Heart left ventricle (tissue), 16 donors: ENCODE results near the gene CREB3L1. TPM values are rescaled to one million over a fixed set of nuclear protein-coding genes. Genes with fewer than 3 reads are reported as not detected.

Experiments used
- ATAC-seq, 4 donors: fragments of 200-7000 bp; cut with Tn5 transposase; one replicate each; pipeline ENCODE4 v1.9.1; 2020 to 2022; ENCODE audit warnings: moderate library complexity in 4 of 4, mild to moderate bottlenecking in 3 of 4, moderate number of reproducible peaks in 1 of 4
- DNase-seq, 5 donors: peaks; one replicate each; pipeline ENCODE4 v3.0.0-alpha.2; 2020
- H3K27ac ChIP-seq, 12 donors: fragments of 200-600 bp; sonication (generic) in 4 of 12; one replicate each; pipeline versions ENCODE4 v1.5.0 to v1.8.0; 2016 to 2022; ENCODE audit warnings: mild to moderate bottlenecking in 2 of 12
- H3K27me3 ChIP-seq, 9 donors: fragments of 200-600 bp; sonication (generic) in 2 of 9; one replicate each; pipeline versions ENCODE4 v1.5.1 to v1.8.0; 2016 to 2022; ENCODE audit warnings: mild to moderate bottlenecking in 3 of 9
- H3K36me3 ChIP-seq, 9 donors: fragments of 200-600 bp; sonication (generic) in 2 of 9; one replicate each; pipeline versions ENCODE4 v1.5.0 to v1.8.0; 2018 to 2022; ENCODE audit warnings: mild to moderate bottlenecking in 2 of 9
- H3K4me1 ChIP-seq, 12 donors: fragments of 200-600 bp; sonication (generic) in 4 of 12; one replicate each; pipeline versions ENCODE4 v1.5.0 to v1.8.0; 2016 to 2022; ENCODE audit warnings: mild to moderate bottlenecking in 3 of 12
- H3K4me3 ChIP-seq, 12 donors: fragments of 200-600 bp; sonication (generic) in 4 of 12; one replicate each; pipeline versions ENCODE4 v1.5.0 to v1.8.0; 2017 to 2022; ENCODE audit warnings: mild to moderate bottlenecking in 9 of 12, moderate library complexity in 4 of 12
- H3K9me3 ChIP-seq, 12 donors: fragments of 200-600 bp; sonication (generic) in 4 of 12; one replicate each; pipeline versions ENCODE4 v1.5.0 to v1.8.0; 2016 to 2022; ENCODE audit warnings: mild to moderate bottlenecking in 1 of 12
- POLR2A ChIP-seq, 2 donors: fragments of 450-650 bp; IDR thresholded peaks; one replicate each; pipeline ENCODE4 v1.6.1; 2017; ENCODE audit warnings: antibody characterized with exemption in 2 of 2, mild to moderate bottlenecking in 2 of 2, moderate library complexity in 2 of 2
- WGBS, 4 donors: extraction: QIAGEN DNeasy Blood & Tissue Kit in 2 of 4; methylation state at CpG; one replicate each; pipeline versions ENCODE4 v1.1.5 to v1.1.7; 2013 to 2018; 5-methylcytosine and 5-hydroxymethylcytosine counted together
- intact Hi-C, 10 donors: fragments of 100-400 bp; cut with DNase I; formaldehyde crosslinking; loops; one replicate each; pipeline versions ENCODE4 v1.11.1 to v1.14.2; 2022
- polyA plus RNA-seq, 2 donors: library from polyadenylated mRNA; stranded (reverse); fragments of 200-250 nt; gene quantifications; one replicate each; pipeline ENCODE4 v1.2.3, GENCODE V29; 2013
- total RNA-seq, 9 donors: library from RNA; depleted of rRNA in 2 of 9; stranded (reverse); fragments of >200 nt in 2 of 9; fragmentation: NEBNext Ultra II Directional in 3 of 9; extraction: Animal tissue kit (Norgen Biotek cat#: 25700) in 3 of 9; gene quantifications; one replicate each; pipeline versions ENCODE4 v1.1.0 to v1.2.4, GENCODE V29; 2016 to 2023
- TF ChIP-seq, protein P1 (sequence below), 12 donors: fragments of 200-600 bp; sonication (generic) in 4 of 12; IDR thresholded peaks; one replicate each; pipeline versions ENCODE4 v1.5.0 to v1.8.0; 2018 to 2022; ENCODE audit warnings: antibody characterized with exemption in 12 of 12, mild to moderate bottlenecking in 5 of 12
- donor health status: ischemic (EF 13 %, LVEDD 7.1; RV severe dilation, severe dysfunction).
- donor health status: healthy with polysubstance abuse.
- donor health status: DM: no; HTN: yes; CAD: no.
- donor health status: DM: no; HTN: no; CAD: no.
- donor health status: ischemic (EF 25% LVEDD 6.9; RV normal size, moderate dysfunction).
- donor health status: ischemic (EF 25% LVEDD 5.7; RV mildly dilated, moderate dysfunction).
- donor health status: healthy.
- donor health status: DM: yes; HTN: yes; CAD: no.
- donor health status: ischemic (EF 35%, LVEDD 5.7; RV mildly dilated, moderate dysfunction).
- donor health status: nonischemic (EF 11% LVEDD 7.7; RV severe dilation, severe dysfunction).
- donor health status: DM: yes; HTN: yes; CAD: no.
- donor health status: PGD.
- donor health status: ischemic (EF 29% LVEDD 5.4; RV normal size, mild dysfunction).
- donor health status: nonischemic (EF 23%, LVEDD 6.1; RV moderate dilation, normal function).

Gene CREB3L1
- total and polyA plus RNA-seq, 11 donors, result 7.4 to 31.9 (median 23.3) TPM

DNA sequence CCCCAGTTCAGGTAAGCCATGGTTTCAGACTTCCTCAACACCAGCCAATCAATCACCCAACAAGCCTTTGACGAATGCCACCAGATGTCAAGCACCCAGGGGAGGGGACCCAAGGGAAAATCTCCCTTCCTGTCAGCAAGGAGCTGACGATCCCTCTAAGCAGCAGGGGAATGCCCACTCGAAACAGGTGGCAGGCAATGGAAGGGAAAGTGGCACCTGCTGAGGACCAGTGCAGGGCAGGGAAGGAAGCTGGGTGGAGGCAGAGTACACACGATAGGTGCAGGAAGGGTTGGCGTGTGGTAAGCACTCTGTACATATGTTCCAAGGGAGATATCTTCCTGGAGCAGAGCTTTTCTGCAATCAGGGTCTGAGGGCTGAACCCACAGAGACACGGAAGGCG is 11.7 kb upstream of the CREB3L1 start:
- no peak overlapping the region for H3K27ac ChIP-seq
- H3K36me3 ChIP-seq, result no peaks in the 10 kb centered on the region
- no peak for TF ChIP-seq POLR2A (IDR thresholded peaks at IDR 0.05)
- TF ChIP-seq, protein P1, sequence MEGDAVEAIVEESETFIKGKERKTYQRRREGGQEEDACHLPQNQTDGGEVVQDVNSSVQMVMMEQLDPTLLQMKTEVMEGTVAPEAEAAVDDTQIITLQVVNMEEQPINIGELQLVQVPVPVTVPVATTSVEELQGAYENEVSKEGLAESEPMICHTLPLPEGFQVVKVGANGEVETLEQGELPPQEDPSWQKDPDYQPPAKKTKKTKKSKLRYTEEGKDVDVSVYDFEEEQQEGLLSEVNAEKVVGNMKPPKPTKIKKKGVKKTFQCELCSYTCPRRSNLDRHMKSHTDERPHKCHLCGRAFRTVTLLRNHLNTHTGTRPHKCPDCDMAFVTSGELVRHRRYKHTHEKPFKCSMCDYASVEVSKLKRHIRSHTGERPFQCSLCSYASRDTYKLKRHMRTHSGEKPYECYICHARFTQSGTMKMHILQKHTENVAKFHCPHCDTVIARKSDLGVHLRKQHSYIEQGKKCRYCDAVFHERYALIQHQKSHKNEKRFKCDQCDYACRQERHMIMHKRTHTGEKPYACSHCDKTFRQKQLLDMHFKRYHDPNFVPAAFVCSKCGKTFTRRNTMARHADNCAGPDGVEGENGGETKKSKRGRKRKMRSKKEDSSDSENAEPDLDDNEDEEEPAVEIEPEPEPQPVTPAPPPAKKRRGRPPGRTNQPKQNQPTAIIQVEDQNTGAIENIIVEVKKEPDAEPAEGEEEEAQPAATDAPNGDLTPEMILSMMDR (IDR thresholded peaks at IDR 0.05), result no peak
- H3K4me3 ChIP-seq, result no peak overlapping the region
- DNase-seq (no peak), ATAC-seq (no peak)
- H3K4me1 ChIP-seq, result peaks cover 0 to 34% (median 3%) of the 10 kb centered on the region in 12 donors
- 68 to 74% (median 73%) methylated on average over 7 of the region's 7 CpGs for WGBS, 4 donors
- intact Hi-C loops, result no loop called here
- H3K9me3 ChIP-seq, result no peaks in the 10 kb centered on the region
- no peaks in the 10 kb centered on the region for H3K27me3 ChIP-seq

DNA sequence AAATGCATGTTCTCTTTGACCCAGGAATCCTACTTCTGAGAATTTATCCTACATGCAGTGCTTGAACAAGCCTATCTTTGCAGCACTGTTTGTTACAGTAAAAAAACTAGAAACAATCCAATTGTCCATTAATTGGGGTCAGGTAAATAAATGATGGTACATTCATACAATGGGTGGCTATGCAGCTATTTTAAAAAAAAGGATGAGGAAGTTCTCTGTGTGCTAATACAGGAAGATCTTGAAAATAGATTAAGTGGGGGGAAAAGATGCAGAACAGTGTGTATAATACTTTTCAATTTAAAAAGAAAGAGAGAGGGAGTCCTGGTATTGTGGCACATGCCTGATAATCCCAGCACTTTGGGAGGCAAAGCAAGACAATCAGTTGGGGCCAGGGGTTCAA is 9.5 kb upstream of the CREB3L1 start:
- H3K36me3 ChIP-seq, result no peaks in the 10 kb centered on the region
- H3K4me1 ChIP-seq, result peaks cover 0 to 47% (median 15%) of the 10 kb centered on the region in 12 donors
- ATAC-seq, result peak in 3 of 4 donors; percentile 29 to 56 (median 52)
- H3K9me3 ChIP-seq, result no peaks in the 10 kb centered on the region
- intact Hi-C loops, result no loop called here
- no peak overlapping the region for H3K4me3 ChIP-seq
- DNase-seq, result no peak
- TF ChIP-seq, protein P1 (IDR thresholded peaks at IDR 0.05), result no peak
- no peak for TF ChIP-seq POLR2A (IDR thresholded peaks at IDR 0.05)
- H3K27ac ChIP-seq, result peak overlapping the region in 8 of 12 donors; percentile 24 to 76 (median 50)
- H3K27me3 ChIP-seq, result no peaks in the 10 kb centered on the region

DNA sequence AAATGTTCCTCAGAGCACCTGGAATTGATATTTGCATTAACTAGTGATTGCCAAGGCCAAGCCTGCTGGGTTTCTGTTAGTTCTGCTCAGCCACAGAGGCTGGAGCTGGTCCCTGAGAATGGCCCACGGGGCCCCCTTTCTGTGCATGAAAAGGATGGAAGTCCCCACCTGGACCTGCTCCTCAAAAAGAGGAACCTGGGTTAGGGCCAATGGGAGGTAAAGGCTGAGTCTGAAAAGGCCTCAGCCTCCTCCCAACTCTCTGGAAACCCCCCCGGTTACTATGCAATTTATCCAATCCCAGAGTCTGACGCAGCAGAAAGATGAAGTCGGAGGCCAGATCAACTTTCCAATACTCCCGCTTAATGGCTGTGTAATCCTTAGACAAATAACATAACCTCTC is 6.8 kb upstream of the CREB3L1 start:
- no peaks in the 10 kb centered on the region for H3K36me3 ChIP-seq
- H3K27ac ChIP-seq, result no peak overlapping the region
- 89 to 92% (median 91%) methylated on average over 4 to 5 of the region's 5 CpGs for WGBS, 4 donors
- ATAC-seq (no peak), DNase-seq (no peak)
- H3K4me1 ChIP-seq, result peaks cover 9 to 70% (median 34%) of the 10 kb centered on the region in 12 donors
- intact Hi-C loops, result no loop called here
- H3K4me3 ChIP-seq, result no peak overlapping the region
- no peaks in the 10 kb centered on the region for H3K27me3 ChIP-seq
- no peak for TF ChIP-seq POLR2A (IDR thresholded peaks at IDR 0.05)
- TF ChIP-seq, protein P1 (IDR thresholded peaks at IDR 0.05), result no peak
- H3K9me3 ChIP-seq, result no peaks in the 10 kb centered on the region

DNA sequence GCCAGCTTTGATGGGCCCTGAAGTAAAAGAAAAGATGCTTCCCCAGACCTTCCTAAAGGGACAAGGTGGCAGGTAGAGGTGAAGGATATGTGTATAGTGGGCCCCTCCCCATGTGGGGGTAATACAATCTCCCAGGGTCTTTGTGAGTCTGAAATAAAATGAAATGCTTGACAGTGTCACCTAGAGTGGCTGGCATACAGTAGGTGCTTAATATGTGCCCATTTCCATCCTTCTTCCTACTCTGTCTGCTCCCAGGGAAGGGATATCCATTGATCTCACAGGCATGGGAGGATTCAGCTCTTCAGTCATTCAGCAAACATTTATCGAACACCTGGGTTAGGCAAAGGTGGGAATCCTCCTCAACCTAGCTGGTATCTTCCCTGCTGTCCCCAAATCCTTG is 6.1 kb upstream of the CREB3L1 start:
- 90 to 100% (median 98%) methylated on average over 1 of the region's 1 CpG for WGBS, 4 donors
- intact Hi-C loops, result no loop called here
- H3K4me1 ChIP-seq, result peaks cover 9 to 71% (median 40%) of the 10 kb centered on the region in 12 donors
- peak overlapping the region in 6 of 12 donors; percentile 66 to 84 (median 78) for H3K27ac ChIP-seq
- no peak for ATAC-seq
- DNase-seq, result no peak
- no peaks in the 10 kb centered on the region for H3K36me3 ChIP-seq
- no peak overlapping the region for H3K4me3 ChIP-seq
- no peaks in the 10 kb centered on the region for H3K27me3 ChIP-seq
- TF ChIP-seq POLR2A (IDR thresholded peaks at IDR 0.05), result no peak
- TF ChIP-seq, protein P1 (IDR thresholded peaks at IDR 0.05), result no peak
- H3K9me3 ChIP-seq, result no peaks in the 10 kb centered on the region
